ENCODE data around the gene NXPE4. TPM values are rescaled to one million over a fixed set of nuclear protein-coding genes. Genes with fewer than 3 reads are reported as not detected.

The NXPE4 gene
- total RNA-seq, 1 experiment from 2014 or later = not detected

GRCh38 chr11:114618139-114618538 lies 22.6 kb upstream of the NXPE4 start:
- Mint-ChIP-seq H3K27me3 (ENCODE audit: low read depth) (no peaks in the 10 kb centered on the region), H3K27ac (no peak overlapping the region), H3K4me1 (no peaks in the 10 kb centered on the region), H3K4me3 (no peak overlapping the region), H3K36me3 (ENCODE audit: insufficient read depth in 1 of 3, low read depth in 3 of 3) (peaks cover 0 to 3% (median 3%) of the 10 kb centered on the region in 3 experiments; a peak in 3 of 7 replicates), H3K9me3 (peaks cover 43% of the 10 kb centered on the region in 2 experiments)
- no peak overlapping the region for H3K4ac ChIP-seq (ENCODE audit: low read depth, low read length)
- TF ChIP-seq CTCF (conservative IDR thresholded peaks at IDR 0.05) = no peak
- H2BK20ac ChIP-seq (ENCODE audit: low read depth, low read length, poor library complexity, severe bottlenecking) = no peak overlapping the region
- no peak overlapping the region for H3K23ac ChIP-seq (ENCODE audit: insufficient read length, low read depth, low read length)
- no peak overlapping the region for H4K8ac ChIP-seq (replicated peaks; ENCODE audit: insufficient read length, low read depth, low read length)
- H3K4me2 ChIP-seq (ENCODE audit: insufficient read depth, insufficient read length, low read length) = no peak overlapping the region
- peaks cover 31% of the 10 kb centered on the region for H3K9me3 ChIP-seq (ENCODE audit: control insufficient read depth, low read depth, low read length)
- H4K91ac ChIP-seq (ENCODE audit: insufficient read length, low read depth, low read length) = no peak overlapping the region
- H3K14ac ChIP-seq (ENCODE audit: insufficient read depth, low read length) = no peak overlapping the region
- no peak overlapping the region for H3T11ph ChIP-seq (ENCODE audit: low read length)
- no peak overlapping the region for H4K5ac ChIP-seq (ENCODE audit: insufficient read length, low read depth, low read length)
- H2BK12ac ChIP-seq (ENCODE audit: insufficient read length, low read depth, low read length) = no peak overlapping the region
- H3K27ac ChIP-seq (ENCODE audit: insufficient read length, low read depth, low read length) = no peak overlapping the region
- no peak overlapping the region for H2BK15ac ChIP-seq (ENCODE audit: low read depth, low read length)
- H3K27me3 ChIP-seq (ENCODE audit: insufficient read depth, low read length) = no peaks in the 10 kb centered on the region
- no peak overlapping the region for H2BK120ac ChIP-seq (ENCODE audit: low read depth, low read length, poor library complexity, severe bottlenecking)
- H4K20me1 ChIP-seq (ENCODE audit: control insufficient read depth, insufficient read depth, insufficient read length) = no peaks in the 10 kb centered on the region
- H2AFZ ChIP-seq (ENCODE audit: low read length) = no peak overlapping the region
- H2AK5ac ChIP-seq (ENCODE audit: insufficient read length, low read length) = no peak overlapping the region
- no peaks in the 10 kb centered on the region for H3K4me1 ChIP-seq (ENCODE audit: insufficient read depth, low read length)
- H3K79me1 ChIP-seq (ENCODE audit: insufficient read depth, low read depth, low read length, poor library complexity, severe bottlenecking) = no peaks in the 10 kb centered on the region
- no peak for DNase-seq
- H3K9ac ChIP-seq (ENCODE audit: extremely low read depth, insufficient read length, low read length) = no peak overlapping the region
- no peaks in the 10 kb centered on the region for H3K79me2 ChIP-seq (ENCODE audit: insufficient read depth, low read length)
- no peaks in the 10 kb centered on the region for H3K23me2 ChIP-seq (ENCODE audit: insufficient read length, low read depth, low read length, poor library complexity, severe bottlenecking)
- no CpG with 5 or more reads among the region's 5 CpGs for WGBS (ENCODE audit: extremely low coverage, insufficient read length, low lambda C conversion rate)
- no peak overlapping the region for H2BK5ac ChIP-seq (ENCODE audit: insufficient read length, low read length)
- H3K18ac ChIP-seq (ENCODE audit: insufficient read length, low read depth, low read length) = no peak overlapping the region
- H3K56ac ChIP-seq (ENCODE audit: insufficient read length, low read depth, low read length) = no peak overlapping the region
